ENCODE measurements around the gene DENND4B. TPM values are rescaled to one million over a fixed set of nuclear protein-coding genes. Genes with fewer than 3 reads are reported as not detected.

DENND4B gene
- total and polyA plus RNA-seq, 2 of the 4 experiments (the other 2 are of a cell fraction) = 1.8 to 25.2 TPM

DNA sequence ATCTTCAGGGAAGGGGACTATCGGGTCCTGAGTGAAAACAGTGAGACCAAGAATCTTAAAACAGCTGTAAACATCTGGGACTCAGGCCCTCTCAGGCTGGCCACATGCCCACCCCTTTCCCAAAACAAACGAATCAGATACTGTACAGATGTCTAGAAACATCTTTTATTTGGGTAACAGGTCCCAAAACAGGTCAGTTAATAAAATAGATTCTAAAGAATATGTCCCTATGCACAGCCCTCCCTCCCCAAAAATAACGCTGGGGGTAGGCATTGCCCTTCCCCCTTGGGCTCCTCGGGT, 12.4 kb upstream of the DENND4B start:
- dilution Hi-C loops (cut with HindIII; ENCODE audit: low sequenced_read_pairs, unreplicated experiment) (no loop called here), in situ Hi-C loops (cut with MboI; ENCODE audit: low sequenced_read_pairs) (loop anchor here (25.0 kb wide), 1 partner anchor 422 kb away; the partner anchor contains the start of genes S100A3, S100A4, S100A5 and S100A6), intact Hi-C loops (cut with micrococcal nuclease) (no loop called here)
- no peak overlapping the region for H2BK20ac ChIP-seq (ENCODE audit: low read depth, low read length)
- H2BK15ac ChIP-seq (ENCODE audit: low read depth, low read length) = no peak overlapping the region; the same call in 2 of the 3 replicates
- peak overlapping the region; percentile 11 for H3K14ac ChIP-seq (replicated peaks; ENCODE audit: low read depth, low read length)
- CTCF ChIA-PET = interaction anchor here (1.0 kb wide), 1 partner anchor 9 kb away, joined by 3 read pairs; the partner anchor contains the start of gene CREB3L4
- H3K27ac ChIP-seq (ENCODE audit: insufficient read depth, low read length) = peak overlapping the region; percentile 57; the same call in 1 of the 2 replicates
- no peaks in the 10 kb centered on the region for H3K27me3 ChIP-seq (ENCODE audit: control insufficient read depth, insufficient read depth, low read length)
- peaks cover 14 to 77% of the 10 kb centered on the region in 2 experiments for H3K79me1 ChIP-seq (ENCODE audit: low read depth in 1 of 2, low read length in 2 of 2)
- no peak for ATAC-seq (ENCODE audit: low read depth)
- peaks cover 25% of the 10 kb centered on the region for H3K9me1 ChIP-seq (ENCODE audit: insufficient read depth, low read length)
- H2BK120ac ChIP-seq (ENCODE audit: low read depth, low read length) = no peak overlapping the region
- peak overlapping the region; percentile 0; the same call in 1 of the 2 replicates for H3K23ac ChIP-seq (ENCODE audit: low read depth, low read length)
- TF ChIP-seq MAZ (IDR thresholded peaks at IDR 0.05; ENCODE audit: borderline replicate concordance, low read depth, low read length) = no peak
- TF ChIP-seq RAD21 (IDR thresholded peaks at IDR 0.05; ENCODE audit: low read length) = no peak
- TF ChIP-seq NFE2L2 (IDR thresholded peaks at IDR 0.05; ENCODE audit: low read depth, low read length) = no peak
- no peak for TF ChIP-seq MAFK (IDR thresholded peaks at IDR 0.05; ENCODE audit: low read depth, low read length)
- no peak for TF ChIP-seq BHLHE40 (IDR thresholded peaks at IDR 0.05; ENCODE audit: low read depth, low read length)
- TF ChIP-seq SMC3 (IDR thresholded peaks at IDR 0.05; ENCODE audit: low read depth, low read length) = no peak
- TF ChIP-seq RCOR1 (IDR thresholded peaks at IDR 0.05; ENCODE audit: insufficient replicate concordance, low read length) = no peak
- no peak for TF ChIP-seq CEBPB (IDR thresholded peaks at IDR 0.05; ENCODE audit: low read depth, low read length)
- H3K56ac ChIP-seq (ENCODE audit: extremely low read depth, insufficient read depth, low read length) = no peak overlapping the region
- peak overlapping the region in 1 of 2 experiments; percentile 86; a peak in 2 of 4 replicates for H4K8ac ChIP-seq (ENCODE audit: low read depth in 2 of 2, low read length in 2 of 2)
- peak overlapping the region; percentile 6 for H2AK9ac ChIP-seq (replicated peaks; ENCODE audit: low read depth, low read length, poor library complexity)
- no peak for DNase-seq
- H3K18ac ChIP-seq (ENCODE audit: low read depth, low read length) = no peak overlapping the region
- no TSS peak for BruUV-seq (replicated peaks)
- H2AK5ac ChIP-seq (ENCODE audit: low read depth, low read length) = peak overlapping the region; percentile 12; the same call in 1 of the 2 replicates
- H2BK5ac ChIP-seq (ENCODE audit: low read depth, low read length, poor library complexity, severe bottlenecking) = peak overlapping the region; percentile 46
- POLR2A ChIA-PET (ENCODE audit: unreplicated experiment) = interaction anchor here (1.3 kb wide), 1 partner anchor 32 kb away, joined by 3 read pairs; the partner anchor contains the start of gene RPS27
- no peak overlapping the region for H4K91ac ChIP-seq (ENCODE audit: insufficient read depth, low read depth, low read length)
- H2AFZ ChIP-seq (replicated peaks; ENCODE audit: low read length, poor library complexity) = peak overlapping the region; percentile 86
- no peaks in the 10 kb centered on the region for H3K9me3 ChIP-seq (ENCODE audit: control insufficient read depth, insufficient read depth, low read length)
- peaks cover 38% of the 10 kb centered on the region for H4K20me1 ChIP-seq (ENCODE audit: insufficient read depth, low read length)
- peak overlapping the region; percentile 45 for H3K9ac ChIP-seq (ENCODE audit: low read depth, low read length)
- peak overlapping the region; percentile 46; the same call in 1 of the 2 replicates for H4K5ac ChIP-seq (ENCODE audit: low read depth, low read length)
- H3K4me2 ChIP-seq (ENCODE audit: low read depth, low read length) = peak overlapping the region; percentile 71
- H3K4me3 ChIP-seq (ENCODE audit: insufficient read depth, low read depth, low read length) = no peak overlapping the region
- H3K36me3 ChIP-seq (ENCODE audit: control insufficient read depth, insufficient read depth, low read length) = peaks cover 20% of the 10 kb centered on the region
- no CpG with 5 or more reads among the region's 4 CpGs for WGBS, 2 experiments (ENCODE audit: extremely low coverage in 2 of 2, insufficient read length in 1 of 2)
- peaks cover 16% of the 10 kb centered on the region for H3K4me1 ChIP-seq (ENCODE audit: control insufficient read depth, insufficient read depth, low read length)
- peak overlapping the region; percentile 81 for H3K4ac ChIP-seq (ENCODE audit: low read depth, low read length)
